AG10803 (cell line): ENCODE data around the gene PTBP3.

Experiments
- DNase-seq: peaks from one replicate; pipeline ENCODE4 v3.0.0; 2010; ENCODE audit warnings: low read depth
- H3K4me3 ChIP-seq: 2 replicates; pipeline ENCODE4 v1.5.1; 2011; ENCODE audit warnings: mild to moderate bottlenecking, low read length, control low read depth
- CTCF ChIP-seq: conservative IDR thresholded peaks from 2 replicates; pipeline ENCODE4 v1.5.1; 2011; ENCODE audit warnings: mild to moderate bottlenecking, low read length, control low read depth, inconsistent platforms

Gene PTBP3

GRCh38 chr9:112239284-112239683 is 94.1 kb downstream of the PTBP3 start:
- DNase-seq = no peak
- no peak overlapping the region for H3K4me3 ChIP-seq
- TF ChIP-seq CTCF = no peak

- TF ChIP-seq CTCF = no peak
- DNase-seq = no peak
- no peak overlapping the region for H3K4me3 ChIP-seq
These were observed 98.6 kb downstream of the PTBP3 start for GRCh38 chr9:112234779-112235178.

GRCh38 chr9:112233769-112234168 is 99.7 kb downstream of the PTBP3 start:
- DNase-seq = peak; percentile 93
- H3K4me3 ChIP-seq = no peak overlapping the region
- TF ChIP-seq CTCF = no peak

GRCh38 chr9:112232233-112232632 is 101.2 kb downstream of the PTBP3 start:
- TF ChIP-seq CTCF = no peak
- H3K4me3 ChIP-seq = no peak overlapping the region
- no peak for DNase-seq

- H3K4me3 ChIP-seq = no peak overlapping the region
- no peak for TF ChIP-seq CTCF
- no peak for DNase-seq
These were observed 107.3 kb downstream of the PTBP3 start for GRCh38 chr9:112226091-112226490.

- H3K4me3 ChIP-seq = no peak overlapping the region
- no peak for TF ChIP-seq CTCF
- peak; percentile 59 for DNase-seq
These were observed 108.8 kb downstream of the PTBP3 start for GRCh38 chr9:112224401-112225289.

- no peak overlapping the region for H3K4me3 ChIP-seq
- TF ChIP-seq CTCF = no peak
- DNase-seq = no peak
These were observed 114.5 kb downstream of the PTBP3 start for GRCh38 chr9:112218908-112219307.
